HEK293 (cell line): ENCODE results near the gene AKAP6.

Experiments
- CTCF ChIA-PET: fragments of 350-600 bp; formaldehyde crosslinking; extraction: SDS; loops from one replicate; lab custom pipeline; 2021; ENCODE audit warnings: antibody characterized with exemption; lab: Yijun Ruan, JAX
- POLR2A ChIA-PET: fragments of 300-600 bp; formaldehyde crosslinking; extraction: SDS; loops from one replicate; lab custom pipeline; 2020; ENCODE audit warnings: antibody characterized with exemption, inconsistent platforms; lab: Yijun Ruan, JAX
- H3K27ac ChIP-seq: fragments of 200-500 bp; sonication (Bioruptor generic); 2 replicates; pipeline ENCODE4 v1.5.1; 2014; ENCODE audit warnings: low read depth, low read length, control low read depth, inconsistent platforms; ENCODE audit errors: extremely low read depth
- H3K36me3 ChIP-seq, 2 experiments: fragments of 200-500 bp in 1 of 2; sonication (Bioruptor generic) in 1 of 2; 1 replicate in 1 of 2; 2 replicates in 1 of 2; pipeline ENCODE4 v1.5.1; 2014 to 2017; ENCODE audit warnings: inconsistent platforms in 2 of 2, low read length in 2 of 2; ENCODE audit not compliant: control insufficient read depth in 2 of 2, insufficient read depth in 1 of 2
- H3K4me1 ChIP-seq: fragments of 200-500 bp; sonication (Bioruptor generic); 2 replicates; pipeline ENCODE4 v1.5.1; 2014; ENCODE audit warnings: mild to moderate bottlenecking, low read length, inconsistent platforms; ENCODE audit not compliant: control insufficient read depth, insufficient read depth
- H3K4me3 ChIP-seq: 2 replicates; pipeline ENCODE4 v1.5.1; 2011; ENCODE audit warnings: low read depth, mild to moderate bottlenecking, control low read depth, low read length, moderate library complexity
- H3K9me3 ChIP-seq: fragments of 200-500 bp; sonication (Bioruptor generic); 2 replicates; pipeline ENCODE4 v1.5.1; 2014; ENCODE audit warnings: low read depth, low read length, inconsistent platforms; ENCODE audit not compliant: control insufficient read depth, insufficient read depth
- GLIS1 ChIP-seq: fragments of 450-650 bp; formaldehyde crosslinking; IDR thresholded peaks from 2 replicates; pipeline ENCODE4 v1.5.1; 2016; ENCODE audit warnings: missing biosample characterization, missing genetic modification characterization
- HOXD13 ChIP-seq: sonication (generic); formaldehyde crosslinking; IDR thresholded peaks from 2 replicates; pipeline ENCODE4 v1.8.0; 2022; ENCODE audit warnings: missing genetic modification reagents, borderline replicate concordance
- KLF8 ChIP-seq: fragments of 450-650 bp; formaldehyde crosslinking; IDR thresholded peaks from 2 replicates; pipeline ENCODE4 v1.5.1; 2016; ENCODE audit warnings: missing biosample characterization, missing genetic modification characterization
- SCRT2 ChIP-seq: fragments of 450-650 bp; formaldehyde crosslinking; IDR thresholded peaks from 2 replicates; pipeline ENCODE4 v1.5.1; 2016; ENCODE audit warnings: missing biosample characterization, missing genetic modification characterization
- ZBTB1 ChIP-seq: fragments of 450-650 bp; formaldehyde crosslinking; IDR thresholded peaks from 2 replicates; pipeline ENCODE4 v1.5.1; 2016; ENCODE audit warnings: missing biosample characterization, missing genetic modification characterization
- ZNF140 ChIP-seq: fragments of 450-650 bp; formaldehyde crosslinking; IDR thresholded peaks from 2 replicates; pipeline ENCODE4 v1.5.1; 2016; ENCODE audit warnings: missing biosample characterization, missing genetic modification characterization
- ZNF155 ChIP-seq: fragments of 450-650 bp; formaldehyde crosslinking; IDR thresholded peaks from 2 replicates; pipeline ENCODE4 v1.5.1; 2016; ENCODE audit warnings: missing biosample characterization, missing genetic modification characterization
- ZNF202 ChIP-seq: fragments of 450-650 bp; formaldehyde crosslinking; IDR thresholded peaks from 2 replicates; pipeline ENCODE4 v1.5.1; 2016; ENCODE audit warnings: missing biosample characterization, missing genetic modification characterization, borderline replicate concordance
- ZNF274 ChIP-seq, 2 experiments: fragments of 200-500 bp in 1 of 2; fragments of 450-650 bp in 1 of 2; sonication (Bioruptor generic) in 1 of 2; formaldehyde crosslinking in 1 of 2; IDR thresholded peaks; 2 replicates each; pipeline versions ENCODE4 v1.5.1 to v1.6.1; 2014 to 2016; ENCODE audit warnings: borderline replicate concordance in 1 of 2, inconsistent platforms in 1 of 2, low read length in 1 of 2, missing biosample characterization in 1 of 2, missing genetic modification characterization in 1 of 2
- ZNF311 ChIP-seq: fragments of 450-650 bp; formaldehyde crosslinking; IDR thresholded peaks from 2 replicates; pipeline ENCODE4 v1.5.1; 2017; ENCODE audit warnings: missing biosample characterization, missing genetic modification characterization, borderline replicate concordance
- ZNF366 ChIP-seq: fragments of 450-650 bp; formaldehyde crosslinking; conservative IDR thresholded peaks from 2 replicates; pipeline ENCODE4 v1.5.1; 2016; ENCODE audit warnings: missing biosample characterization, missing genetic modification characterization
- ZNF391 ChIP-seq: fragments of 450-650 bp; formaldehyde crosslinking; IDR thresholded peaks from 2 replicates; pipeline ENCODE4 v1.5.1; 2016; ENCODE audit warnings: low read depth, missing biosample characterization, missing genetic modification characterization, borderline replicate concordance
- ZNF423 ChIP-seq: fragments of 450-650 bp; formaldehyde crosslinking; IDR thresholded peaks from 2 replicates; pipeline ENCODE4 v1.5.1; 2016; ENCODE audit warnings: missing biosample characterization, missing genetic modification characterization
- ZNF426 ChIP-seq: fragments of 450-650 bp; formaldehyde crosslinking; IDR thresholded peaks from 2 replicates; pipeline ENCODE4 v1.5.1; 2017; ENCODE audit warnings: missing biosample characterization, missing genetic modification characterization, mild to moderate bottlenecking, inconsistent platforms, moderate library complexity
- ZNF501 ChIP-seq: fragments of 450-650 bp; formaldehyde crosslinking; IDR thresholded peaks from 2 replicates; pipeline ENCODE4 v1.5.1; 2016; ENCODE audit warnings: missing biosample characterization, missing genetic modification characterization
- ZNF514 ChIP-seq: fragments of 450-650 bp; formaldehyde crosslinking; IDR thresholded peaks from 2 replicates; pipeline ENCODE4 v1.5.1; 2016; ENCODE audit warnings: missing biosample characterization, missing genetic modification characterization
- ZNF529 ChIP-seq: fragments of 450-650 bp; formaldehyde crosslinking; IDR thresholded peaks from 2 replicates; pipeline ENCODE4 v1.5.1; 2017; ENCODE audit warnings: missing genetic modification characterization, missing biosample characterization; ENCODE audit not compliant: insufficient replicate concordance
- ZNF596 ChIP-seq: fragments of 450-650 bp; IDR thresholded peaks from 2 replicates; pipeline ENCODE4 v1.5.0; 2018; ENCODE audit warnings: missing biosample characterization, mild to moderate bottlenecking, missing genetic modification characterization, moderate library complexity
- ZNF626 ChIP-seq: fragments of 450-650 bp; sonication (Bioruptor Pico); formaldehyde crosslinking; IDR thresholded peaks from 2 replicates; pipeline ENCODE4 v1.5.1; 2018; ENCODE audit warnings: missing biosample characterization, missing genetic modification characterization, inconsistent platforms
- ZNF654 ChIP-seq: fragments of 450-650 bp; formaldehyde crosslinking; IDR thresholded peaks from 2 replicates; pipeline ENCODE4 v1.5.1; 2016; ENCODE audit warnings: low read depth, missing biosample characterization, missing genetic modification characterization
- ZNF660 ChIP-seq: fragments of 450-650 bp; IDR thresholded peaks from 2 replicates; pipeline ENCODE4 v1.5.1; 2018; ENCODE audit warnings: missing biosample characterization, mild to moderate bottlenecking, missing genetic modification characterization
- ZNF76 ChIP-seq: fragments of 450-650 bp; formaldehyde crosslinking; IDR thresholded peaks from 2 replicates; pipeline ENCODE4; 2016; ENCODE audit warnings: low read depth, missing biosample characterization, missing genetic modification characterization, borderline replicate concordance
- ZXDB ChIP-seq: fragments of 450-650 bp; formaldehyde crosslinking; IDR thresholded peaks from 2 replicates; pipeline ENCODE4 v1.5.1; 2016; ENCODE audit warnings: missing biosample characterization, missing genetic modification characterization
- TF ChIP-seq, protein P1 (sequence below): fragments of 450-650 bp; formaldehyde crosslinking; IDR thresholded peaks from 2 replicates; pipeline ENCODE4 v1.5.1; 2016; ENCODE audit warnings: missing biosample characterization, missing genetic modification characterization, low read depth
- TF ChIP-seq, protein P2 (sequence below): fragments of 450-650 bp; formaldehyde crosslinking; IDR thresholded peaks from 2 replicates; pipeline ENCODE4 v1.5.1; 2016; ENCODE audit warnings: missing biosample characterization, missing genetic modification characterization
- TF ChIP-seq, protein P3 (sequence below): fragments of 450-650 bp; formaldehyde crosslinking; IDR thresholded peaks from 2 replicates; pipeline ENCODE4 v1.5.1; 2016; ENCODE audit warnings: missing biosample characterization, missing genetic modification characterization
- TF ChIP-seq, protein P4 (sequence below): fragments of 450-650 bp; formaldehyde crosslinking; IDR thresholded peaks from 2 replicates; pipeline ENCODE4 v1.5.1; 2017; ENCODE audit warnings: missing biosample characterization, missing genetic modification characterization

AKAP6 gene

DNA sequence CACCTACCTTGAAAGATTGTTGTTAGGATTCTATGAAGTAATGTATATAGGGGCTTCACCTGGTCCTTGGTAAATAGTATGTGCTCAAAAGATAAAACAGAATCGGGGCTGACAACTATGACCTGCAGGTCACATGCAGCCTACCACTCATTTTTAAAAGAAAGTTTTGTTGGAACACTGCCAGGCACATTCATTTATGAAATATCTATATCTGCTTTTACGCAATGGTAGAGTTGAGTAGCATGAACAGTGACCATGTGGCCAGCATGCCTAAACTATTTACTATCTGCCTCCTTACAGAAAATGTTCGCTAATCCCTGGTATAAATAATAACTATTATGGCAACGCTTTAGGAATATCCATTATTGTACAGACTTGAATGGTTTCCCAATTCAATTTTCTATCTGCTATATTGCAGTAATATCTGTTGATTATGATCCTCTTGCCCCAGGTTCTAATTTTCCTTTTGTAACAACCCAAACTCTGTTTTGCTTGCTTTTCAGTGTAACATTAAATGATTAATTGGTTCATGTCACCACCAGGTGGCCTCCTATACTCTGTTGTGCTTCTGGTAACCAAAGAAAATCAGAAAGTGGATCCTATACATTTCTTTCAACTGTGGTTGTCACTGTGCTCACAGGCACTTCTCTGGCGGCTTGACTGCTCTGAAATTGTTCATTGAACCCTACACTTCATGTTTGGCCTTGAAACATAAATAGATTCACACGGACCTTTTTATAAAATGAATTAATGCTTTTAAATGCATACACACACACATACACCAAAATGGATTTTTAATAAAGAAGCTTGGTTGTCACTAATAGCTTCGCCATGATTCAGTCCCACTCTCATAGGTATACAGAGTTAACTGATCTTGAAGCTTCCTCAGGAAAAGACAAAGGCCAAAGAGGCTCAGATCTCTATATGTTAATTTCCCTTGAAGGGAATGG is 381.9 kb downstream of the AKAP6 start:
- ChIA-PET POLR2A (interaction anchor here (0.6 kb wide), 1 partner anchor 260 kb away, joined by 3 read pairs; no protein-coding TSS in a partner anchor), CTCF (interaction anchor here (0.6 to 1.1 kb wide), 11 partner anchors 11 to 823 kb away, joined by 3 to 5 read pairs (median 3); no protein-coding TSS in a partner anchor)
- no peaks in the 10 kb centered on the region for H3K9me3 ChIP-seq
- no peak for TF ChIP-seq ZNF660 (tag by site-specific recombination)
- no peak for TF ChIP-seq ZNF501
- TF ChIP-seq, protein P1, sequence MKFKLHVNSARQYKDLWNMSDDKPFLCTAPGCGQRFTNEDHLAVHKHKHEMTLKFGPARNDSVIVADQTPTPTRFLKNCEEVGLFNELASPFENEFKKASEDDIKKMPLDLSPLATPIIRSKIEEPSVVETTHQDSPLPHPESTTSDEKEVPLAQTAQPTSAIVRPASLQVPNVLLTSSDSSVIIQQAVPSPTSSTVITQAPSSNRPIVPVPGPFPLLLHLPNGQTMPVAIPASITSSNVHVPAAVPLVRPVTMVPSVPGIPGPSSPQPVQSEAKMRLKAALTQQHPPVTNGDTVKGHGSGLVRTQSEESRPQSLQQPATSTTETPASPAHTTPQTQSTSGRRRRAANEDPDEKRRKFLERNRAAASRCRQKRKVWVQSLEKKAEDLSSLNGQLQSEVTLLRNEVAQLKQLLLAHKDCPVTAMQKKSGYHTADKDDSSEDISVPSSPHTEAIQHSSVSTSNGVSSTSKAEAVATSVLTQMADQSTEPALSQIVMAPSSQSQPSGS (tag by site-specific recombination) = no peak
- TF ChIP-seq ZNF311 (tag by site-specific recombination) = no peak
- TF ChIP-seq, protein P2, sequence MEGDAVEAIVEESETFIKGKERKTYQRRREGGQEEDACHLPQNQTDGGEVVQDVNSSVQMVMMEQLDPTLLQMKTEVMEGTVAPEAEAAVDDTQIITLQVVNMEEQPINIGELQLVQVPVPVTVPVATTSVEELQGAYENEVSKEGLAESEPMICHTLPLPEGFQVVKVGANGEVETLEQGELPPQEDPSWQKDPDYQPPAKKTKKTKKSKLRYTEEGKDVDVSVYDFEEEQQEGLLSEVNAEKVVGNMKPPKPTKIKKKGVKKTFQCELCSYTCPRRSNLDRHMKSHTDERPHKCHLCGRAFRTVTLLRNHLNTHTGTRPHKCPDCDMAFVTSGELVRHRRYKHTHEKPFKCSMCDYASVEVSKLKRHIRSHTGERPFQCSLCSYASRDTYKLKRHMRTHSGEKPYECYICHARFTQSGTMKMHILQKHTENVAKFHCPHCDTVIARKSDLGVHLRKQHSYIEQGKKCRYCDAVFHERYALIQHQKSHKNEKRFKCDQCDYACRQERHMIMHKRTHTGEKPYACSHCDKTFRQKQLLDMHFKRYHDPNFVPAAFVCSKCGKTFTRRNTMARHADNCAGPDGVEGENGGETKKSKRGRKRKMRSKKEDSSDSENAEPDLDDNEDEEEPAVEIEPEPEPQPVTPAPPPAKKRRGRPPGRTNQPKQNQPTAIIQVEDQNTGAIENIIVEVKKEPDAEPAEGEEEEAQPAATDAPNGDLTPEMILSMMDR (tag by site-specific recombination) = peak; percentile 49; the same call in 1 of the 2 replicates
- TF ChIP-seq ZNF654 (tag by site-specific recombination) = peak; percentile 69
- TF ChIP-seq ZBTB1 (tag by site-specific recombination) = no peak
- TF ChIP-seq ZNF76 (tag by site-specific recombination) = no peak
- no peak for TF ChIP-seq ZNF366 (tag by site-specific recombination)
- TF ChIP-seq, protein P3, sequence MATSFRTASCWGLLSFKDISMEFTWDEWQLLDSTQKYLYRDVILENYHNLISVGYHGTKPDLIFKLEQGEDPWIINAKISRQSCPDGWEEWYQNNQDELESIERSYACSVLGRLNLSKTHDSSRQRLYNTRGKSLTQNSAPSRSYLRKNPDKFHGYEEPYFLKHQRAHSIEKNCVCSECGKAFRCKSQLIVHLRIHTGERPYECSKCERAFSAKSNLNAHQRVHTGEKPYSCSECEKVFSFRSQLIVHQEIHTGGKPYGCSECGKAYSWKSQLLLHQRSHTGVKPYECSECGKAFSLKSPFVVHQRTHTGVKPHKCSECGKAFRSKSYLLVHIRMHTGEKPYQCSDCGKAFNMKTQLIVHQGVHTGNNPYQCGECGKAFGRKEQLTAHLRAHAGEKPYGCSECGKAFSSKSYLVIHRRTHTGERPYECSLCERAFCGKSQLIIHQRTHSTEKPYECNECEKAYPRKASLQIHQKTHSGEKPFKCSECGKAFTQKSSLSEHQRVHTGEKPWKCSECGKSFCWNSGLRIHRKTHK (tag by site-specific recombination) = no peak
- TF ChIP-seq ZNF529 (tag by site-specific recombination) = no peak
- TF ChIP-seq, all 188 proteins: peak for 2
- Histone ChIP-seq H3K27ac (no peak overlapping the region), H3K4me1 (no peaks in the 10 kb centered on the region; the same call in 1 of the 2 replicates), H3K36me3 (no peaks in the 10 kb centered on the region), H3K4me3 (no peak overlapping the region)

DNA sequence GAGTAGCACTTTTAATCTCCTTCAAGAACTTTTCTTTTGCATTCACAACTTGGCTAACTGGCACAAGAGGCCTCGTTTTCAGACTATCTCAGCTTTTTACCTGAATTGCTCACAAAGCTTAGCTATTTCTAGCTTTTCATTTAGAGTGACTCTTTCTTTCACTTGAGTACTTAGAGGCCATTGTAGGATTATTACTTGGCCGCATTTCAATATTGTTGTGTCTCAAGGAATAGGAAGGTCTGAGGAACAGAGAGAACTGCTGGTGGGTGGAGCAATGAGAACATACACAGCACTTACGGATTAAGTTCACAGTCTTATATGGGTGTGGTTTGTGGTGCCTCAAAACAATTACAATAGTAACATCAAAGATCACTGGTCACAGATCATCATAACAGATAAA is 384.8 kb downstream of the AKAP6 start:
- Histone ChIP-seq H3K36me3 (no peaks in the 10 kb centered on the region), H3K9me3 (no peaks in the 10 kb centered on the region), H3K27ac (no peak overlapping the region), H3K4me3 (no peak overlapping the region), H3K4me1 (no peaks in the 10 kb centered on the region; the same call in 1 of the 2 replicates)
- CTCF ChIA-PET = interaction anchor here (0.7 kb wide), 1 partner anchor 242 kb away, joined by 5 read pairs; no protein-coding TSS in a partner anchor
- POLR2A ChIA-PET = no interaction called here
- TF ChIP-seq HOXD13 (CRISPR knock-in tag) (no peak), SCRT2 (tag by site-specific recombination) (no peak), ZNF274 (IDR thresholded peaks at IDR 0.05; ENCODE audit: low read length) (no peak), ZNF274 (tag by site-specific recombination; IDR thresholded peaks at IDR 0.05; ENCODE audit: borderline replicate concordance) (no peak), ZNF155 (tag by site-specific recombination) (no peak), ZNF423 (tag by site-specific recombination) (no peak), ZNF202 (tag by site-specific recombination) (no peak), ZXDB (no peak), ZNF426 (tag by site-specific recombination) (no peak), GLIS1 (tag by site-specific recombination) (no peak), ZNF626 (tag by site-specific recombination) (no peak), KLF8 (tag by site-specific recombination) (no peak), ZNF514 (tag by site-specific recombination) (no peak), ZNF596 (tag by site-specific recombination) (no peak), ZNF140 (tag by site-specific recombination) (no peak), ZNF391 (tag by site-specific recombination) (no peak)
- TF ChIP-seq, protein P4, sequence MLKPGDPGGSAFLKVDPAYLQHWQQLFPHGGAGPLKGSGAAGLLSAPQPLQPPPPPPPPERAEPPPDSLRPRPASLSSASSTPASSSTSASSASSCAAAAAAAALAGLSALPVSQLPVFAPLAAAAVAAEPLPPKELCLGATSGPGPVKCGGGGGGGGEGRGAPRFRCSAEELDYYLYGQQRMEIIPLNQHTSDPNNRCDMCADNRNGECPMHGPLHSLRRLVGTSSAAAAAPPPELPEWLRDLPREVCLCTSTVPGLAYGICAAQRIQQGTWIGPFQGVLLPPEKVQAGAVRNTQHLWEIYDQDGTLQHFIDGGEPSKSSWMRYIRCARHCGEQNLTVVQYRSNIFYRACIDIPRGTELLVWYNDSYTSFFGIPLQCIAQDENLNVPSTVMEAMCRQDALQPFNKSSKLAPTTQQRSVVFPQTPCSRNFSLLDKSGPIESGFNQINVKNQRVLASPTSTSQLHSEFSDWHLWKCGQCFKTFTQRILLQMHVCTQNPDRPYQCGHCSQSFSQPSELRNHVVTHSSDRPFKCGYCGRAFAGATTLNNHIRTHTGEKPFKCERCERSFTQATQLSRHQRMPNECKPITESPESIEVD (tag by site-specific recombination) = no peak
